HG02943 (cell line): Measurements from ENCODE around the gene BIRC2.

Experiments used
- ATAC-seq: cut with Tn5 transposase; IDR thresholded peaks from one replicate; pipeline ENCODE4 v1.9.1; 2021; ENCODE audit warnings: mild to moderate bottlenecking, low read depth, moderate library complexity; ENCODE audit not compliant: unreplicated experiment

The BIRC2 gene

GRCh38 chr11:102396708-102397563 lies 49.9 kb downstream of the BIRC2 start:
- ATAC-seq = no peak

GRCh38 chr11:102398297-102398696 lies 51.3 kb downstream of the BIRC2 start:
- ATAC-seq = no peak

GRCh38 chr11:102399189-102399588 lies 52.2 kb downstream of the BIRC2 start:
- no peak for ATAC-seq

- no peak for ATAC-seq
Observed at GRCh38 chr11:102400603-102401002, 53.6 kb downstream of the BIRC2 start.

GRCh38 chr11:102401905-102402304 lies 54.9 kb downstream of the BIRC2 start:
- ATAC-seq = no peak

- no peak for ATAC-seq
Observed at GRCh38 chr11:102402548-102402947, 55.5 kb downstream of the BIRC2 start.

- no peak for ATAC-seq
Observed at GRCh38 chr11:102405501-102405900, 58.5 kb downstream of the BIRC2 start.

- no peak for ATAC-seq
Observed at GRCh38 chr11:102406099-102406498, 59.1 kb downstream of the BIRC2 start.

GRCh38 chr11:102407901-102408300 lies 60.9 kb downstream of the BIRC2 start:
- ATAC-seq = no peak

GRCh38 chr11:102408339-102408738 lies 61.3 kb downstream of the BIRC2 start:
- ATAC-seq = no peak

GRCh38 chr11:102410382-102410784 lies 63.4 kb downstream of the BIRC2 start:
- no peak for ATAC-seq

GRCh38 chr11:102411142-102411541 lies 64.1 kb downstream of the BIRC2 start:
- no peak for ATAC-seq

- no peak for ATAC-seq
Observed at GRCh38 chr11:102413497-102413896, 66.5 kb downstream of the BIRC2 start.

GRCh38 chr11:102414559-102414958 lies 67.5 kb downstream of the BIRC2 start:
- ATAC-seq = no peak

- no peak for ATAC-seq
Observed at GRCh38 chr11:102415304-102415916, 68.4 kb downstream of the BIRC2 start.

- ATAC-seq = no peak
Observed at GRCh38 chr11:102416976-102417375, 70.0 kb downstream of the BIRC2 start.

GRCh38 chr11:102419181-102419580 lies 72.2 kb downstream of the BIRC2 start:
- ATAC-seq = no peak

- peak; percentile 91 for ATAC-seq
Observed at GRCh38 chr11:102420547-102420946, 73.5 kb downstream of the BIRC2 start.

- ATAC-seq = no peak
Observed at GRCh38 chr11:102421261-102421660, 74.2 kb downstream of the BIRC2 start.

GRCh38 chr11:102422817-102423712 lies 76.1 kb downstream of the BIRC2 start:
- no peak for ATAC-seq

GRCh38 chr11:102423936-102424335 lies 76.9 kb downstream of the BIRC2 start:
- ATAC-seq = no peak
